Measurements from ENCODE around the gene BAHCC1.

The BAHCC1 gene

GRCh38 chr17:81509207-81509971, 114.1 kb downstream of the BAHCC1 start:
- ATAC-seq: no peak

GRCh38 chr17:81509972-81510784, 114.9 kb downstream of the BAHCC1 start:
- ATAC-seq: no peak
- no peak for TF ChIP-seq BACH2 (CRISPR knock-in tag; IDR thresholded peaks at IDR 0.05; ENCODE audit: borderline replicate concordance)
- TF ChIP-seq PPARA (CRISPR knock-in tag; IDR thresholded peaks at IDR 0.05; ENCODE audit: borderline replicate concordance): no peak
- TF ChIP-seq CREB5 (CRISPR knock-in tag; IDR thresholded peaks at IDR 0.05; ENCODE audit: low read depth): no peak
- no peak for TF ChIP-seq ZC3H10 (CRISPR knock-in tag; IDR thresholded peaks at IDR 0.05)
- no peak for TF ChIP-seq CSDC2 (CRISPR knock-in tag; IDR thresholded peaks at IDR 0.05)
- TF ChIP-seq CSRNP3 (CRISPR knock-in tag; IDR thresholded peaks at IDR 0.05): no peak
- no peak for TF ChIP-seq TSHZ2 (CRISPR knock-in tag; IDR thresholded peaks at IDR 0.05)
- no peak for TF ChIP-seq ISL1 (CRISPR knock-in tag; IDR thresholded peaks at IDR 0.05)
- TF ChIP-seq ZNF8 (CRISPR knock-in tag; IDR thresholded peaks at IDR 0.05): no peak
- TF ChIP-seq ZFP3 (CRISPR knock-in tag; IDR thresholded peaks at IDR 0.05): no peak
- TF ChIP-seq RARB (CRISPR knock-in tag; IDR thresholded peaks at IDR 0.05): no peak

More at GRCh38 chr17:81509207-81509971, 114.1 kb downstream of the BAHCC1 start:
- TF ChIP-seq CSDC2 (CRISPR knock-in tag; IDR thresholded peaks at IDR 0.05) (no peak), RARB (CRISPR knock-in tag; IDR thresholded peaks at IDR 0.05) (peak; percentile 31; the same call in 1 of the 2 replicates), ARNTL (CRISPR knock-in tag; IDR thresholded peaks at IDR 0.05; ENCODE audit: borderline replicate concordance, low read depth) (0 out of 2 replicates have a peak, but pooled peaks have one; percentile 9), ZC3H10 (CRISPR knock-in tag; IDR thresholded peaks at IDR 0.05) (peak; percentile 13), CSRNP3 (CRISPR knock-in tag; IDR thresholded peaks at IDR 0.05) (peak; percentile 20; the same call in 1 of the 2 replicates), PATZ1 (CRISPR knock-in tag; IDR thresholded peaks at IDR 0.05; ENCODE audit: borderline replicate concordance) (peak; percentile 9; the same call in 1 of the 2 replicates), TOX (CRISPR knock-in tag; IDR thresholded peaks at IDR 0.05; ENCODE audit: borderline replicate concordance) (no peak)

GRCh38 chr17:81510785-81511553, 115.7 kb downstream of the BAHCC1 start:
- no peak for ATAC-seq
- no peak for TF ChIP-seq ZNF565 (CRISPR knock-in tag; conservative IDR thresholded peaks at IDR 0.05; ENCODE audit: low read depth)
- no peak for TF ChIP-seq BACH2 (CRISPR knock-in tag; IDR thresholded peaks at IDR 0.05; ENCODE audit: borderline replicate concordance)
- TF ChIP-seq GLIS3 (CRISPR knock-in tag; IDR thresholded peaks at IDR 0.05): no peak
- no peak for TF ChIP-seq TSHZ2 (CRISPR knock-in tag; IDR thresholded peaks at IDR 0.05)
- TF ChIP-seq ZNF70 (CRISPR knock-in tag; IDR thresholded peaks at IDR 0.05): no peak

Measured in SK-N-SH treated with all-trans-retinoic acid at 6 μM for 48 hours (cell line).